Activated CD8-positive, alpha-beta T cell treated with anti-CD3 and anti-CD28 coated beads for 36 hours (primary cell): Measurements from ENCODE around the gene TMEM218. TPM values are rescaled to one million over a fixed set of nuclear protein-coding genes. Genes with fewer than 3 reads are reported as not detected.
A peak's percentile ranks its signal among the peaks of the same experiment; 100 is the strongest.

ENCODE experiments used
- ATAC-seq: fragments of 200-7000 bp; cut with Tn5 transposase; one replicate; pipeline ENCODE4 v1.10.0; 2021; ENCODE audit warnings: mild to moderate bottlenecking, moderate library complexity
- CTCF ChIA-PET: fragments of 350-600 bp; sonication (Branson Sonifier 250); formaldehyde crosslinking; loops from one replicate; lab custom pipeline; 2021; ENCODE audit warnings: antibody characterized with exemption; lab: Charles Lee
- POLR2A ChIA-PET: fragments of 350-600 bp; sonication (Branson Sonifier 250); formaldehyde crosslinking; loops from one replicate; lab custom pipeline; 2021; ENCODE audit warnings: antibody characterized with exemption; lab: Charles Lee
- DNase-seq: peaks from one replicate; pipeline ENCODE4 v3.0.0-alpha.2; 2020
- H3K27ac Mint-ChIP-seq: one replicate; pipeline ENCODE4 v1.8.0; 2021; ENCODE audit warnings: mild to moderate bottlenecking, mixed read lengths
- H3K27me3 Mint-ChIP-seq: one replicate; pipeline ENCODE4 v1.8.0; 2021; ENCODE audit warnings: mixed read lengths
- H3K36me3 Mint-ChIP-seq: one replicate; pipeline ENCODE4 v1.8.0; 2021; ENCODE audit warnings: low read depth, mixed read lengths
- H3K4me1 Mint-ChIP-seq: one replicate; pipeline ENCODE4 v1.8.0; 2021; ENCODE audit warnings: low read depth, mixed read lengths
- H3K4me3 Mint-ChIP-seq: one replicate; pipeline ENCODE4 v1.8.0; 2021; ENCODE audit warnings: mild to moderate bottlenecking, moderate library complexity, mixed read lengths
- H3K9me3 Mint-ChIP-seq: one replicate; pipeline ENCODE4 v1.8.0; 2021; ENCODE audit warnings: mixed read lengths
- intact Hi-C: fragments of 100-400 bp; cut with micrococcal nuclease; formaldehyde crosslinking; loops from one replicate; pipeline ENCODE4 v1.10.0; 2022
- total RNA-seq, 2 experiments: library from RNA; stranded (reverse); gene quantifications; one replicate each; pipeline ENCODE4 v1.2.3, GENCODE V29; 2021
- TF ChIP-seq, protein P1 (sequence below): fragments of 200-600 bp; IDR thresholded peaks from one replicate; pipeline ENCODE4 v1.8.0; 2022; ENCODE audit warnings: antibody characterized with exemption, mild to moderate bottlenecking

TMEM218 gene
- total RNA-seq, 2 experiments from 2014 or later: 12.7 to 13.3 TPM

DNA sequence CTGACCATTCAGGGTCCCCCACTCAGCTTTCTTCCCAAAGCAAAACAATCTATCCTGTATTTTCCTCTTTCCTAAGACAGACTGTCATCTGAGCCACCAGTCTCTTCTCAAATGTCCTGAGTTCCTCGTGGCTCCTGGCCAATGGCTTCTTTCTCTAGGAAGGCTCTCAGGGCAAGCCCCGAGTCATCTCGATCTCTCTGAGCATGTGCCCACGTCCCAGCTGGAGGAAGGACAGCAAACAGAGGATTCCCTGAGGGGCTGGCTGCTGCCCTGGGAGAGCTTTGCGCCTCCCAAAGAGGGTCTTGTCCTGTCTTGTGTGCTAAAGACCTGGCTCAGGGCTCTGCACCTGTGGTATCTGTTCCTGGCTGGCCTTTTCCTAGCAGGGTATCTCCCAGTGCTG lies 40.0 kb downstream of the TMEM218 start:
- TF ChIP-seq, protein P1, sequence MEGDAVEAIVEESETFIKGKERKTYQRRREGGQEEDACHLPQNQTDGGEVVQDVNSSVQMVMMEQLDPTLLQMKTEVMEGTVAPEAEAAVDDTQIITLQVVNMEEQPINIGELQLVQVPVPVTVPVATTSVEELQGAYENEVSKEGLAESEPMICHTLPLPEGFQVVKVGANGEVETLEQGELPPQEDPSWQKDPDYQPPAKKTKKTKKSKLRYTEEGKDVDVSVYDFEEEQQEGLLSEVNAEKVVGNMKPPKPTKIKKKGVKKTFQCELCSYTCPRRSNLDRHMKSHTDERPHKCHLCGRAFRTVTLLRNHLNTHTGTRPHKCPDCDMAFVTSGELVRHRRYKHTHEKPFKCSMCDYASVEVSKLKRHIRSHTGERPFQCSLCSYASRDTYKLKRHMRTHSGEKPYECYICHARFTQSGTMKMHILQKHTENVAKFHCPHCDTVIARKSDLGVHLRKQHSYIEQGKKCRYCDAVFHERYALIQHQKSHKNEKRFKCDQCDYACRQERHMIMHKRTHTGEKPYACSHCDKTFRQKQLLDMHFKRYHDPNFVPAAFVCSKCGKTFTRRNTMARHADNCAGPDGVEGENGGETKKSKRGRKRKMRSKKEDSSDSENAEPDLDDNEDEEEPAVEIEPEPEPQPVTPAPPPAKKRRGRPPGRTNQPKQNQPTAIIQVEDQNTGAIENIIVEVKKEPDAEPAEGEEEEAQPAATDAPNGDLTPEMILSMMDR: no peak
- CTCF ChIA-PET: interaction anchor here (0.8 to 1.2 kb wide), 2 partner anchors 19 to 53 kb away, joined by 3 read pairs; no protein-coding TSS in a partner anchor
- intact Hi-C loops: no loop called here
- no peak overlapping the region for H3K4me3 Mint-ChIP-seq
- no peak overlapping the region for H3K27ac Mint-ChIP-seq
- no peaks in the 10 kb centered on the region for H3K9me3 Mint-ChIP-seq
- no peak for ATAC-seq
- H3K27me3 Mint-ChIP-seq: peaks cover 6% of the 10 kb centered on the region
- no peaks in the 10 kb centered on the region for H3K36me3 Mint-ChIP-seq
- no peak for DNase-seq
- POLR2A ChIA-PET: no interaction called here
- peaks cover 17% of the 10 kb centered on the region for H3K4me1 Mint-ChIP-seq

DNA sequence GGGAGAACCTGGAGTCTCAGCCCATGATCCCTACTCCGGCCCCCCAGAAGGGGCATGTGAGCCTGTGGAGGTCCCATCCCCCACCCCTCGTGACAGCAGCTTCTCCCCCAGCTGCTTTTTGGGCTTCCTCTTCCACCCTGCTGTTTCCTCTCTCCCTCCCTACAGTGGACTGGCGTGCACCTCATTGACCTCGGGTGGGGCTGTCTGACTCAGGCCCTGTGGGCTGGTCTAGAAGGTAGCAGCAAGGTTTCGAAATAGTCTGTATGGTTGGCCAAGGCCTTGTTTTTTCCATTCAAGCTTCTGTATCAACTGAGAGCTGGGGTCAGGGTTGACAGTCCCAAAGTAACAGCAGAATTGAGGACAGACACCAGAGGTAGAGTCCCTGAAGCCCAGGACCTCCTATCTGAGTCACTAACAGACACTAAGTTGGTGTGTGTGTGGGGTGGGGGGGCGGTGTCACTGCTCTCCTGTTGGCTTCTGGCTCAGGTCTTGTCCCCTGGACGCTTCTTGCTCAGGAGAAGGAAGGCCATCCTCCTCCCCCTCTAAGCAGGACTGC lies 40.6 kb downstream of the TMEM218 start:
- ChIA-PET POLR2A (interaction anchor here (0.6 kb wide), 2 partner anchors 234 to 1710 kb away, joined by 3 read pairs; no protein-coding TSS in a partner anchor), CTCF (interaction anchor here (0.8 kb wide), 1 partner anchor 53 kb away, joined by 3 read pairs; no protein-coding TSS in a partner anchor)
- intact Hi-C loops: no loop called here
- DNase-seq (peak; percentile 60), ATAC-seq (peak; percentile 91)
- H3K36me3 Mint-ChIP-seq: no peaks in the 10 kb centered on the region
- TF ChIP-seq, protein P1: no peak
- H3K4me3 Mint-ChIP-seq: no peak overlapping the region
- no peaks in the 10 kb centered on the region for H3K9me3 Mint-ChIP-seq
- H3K27ac Mint-ChIP-seq: no peak overlapping the region
- H3K4me1 Mint-ChIP-seq: peaks cover 17% of the 10 kb centered on the region
- peaks cover 6% of the 10 kb centered on the region for H3K27me3 Mint-ChIP-seq

DNA sequence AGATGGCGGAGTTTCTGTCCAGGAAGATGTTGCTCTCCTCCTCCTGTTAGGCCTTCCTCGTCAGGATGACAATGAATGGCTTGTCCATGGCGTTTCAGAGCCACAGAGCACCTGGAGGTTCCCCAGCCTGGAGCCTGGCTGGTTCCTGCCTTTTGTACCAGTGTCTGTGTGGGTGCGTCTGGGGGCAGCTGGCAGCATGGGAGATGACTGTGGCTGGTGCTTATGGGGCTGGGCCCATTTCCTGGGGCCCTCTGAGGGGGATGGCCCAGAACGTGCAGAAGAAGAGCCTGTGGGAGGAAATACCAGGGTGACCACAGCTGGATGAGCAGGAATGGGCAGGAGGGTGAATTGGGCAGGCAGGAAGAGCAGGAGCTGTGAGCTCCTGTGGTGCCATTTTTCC lies 41.6 kb downstream of the TMEM218 start:
- TF ChIP-seq, protein P1: no peak
- DNase-seq (no peak), ATAC-seq (no peak)
- no peak overlapping the region for H3K27ac Mint-ChIP-seq
- H3K36me3 Mint-ChIP-seq: no peaks in the 10 kb centered on the region
- POLR2A ChIA-PET: interaction anchor here (0.6 kb wide), 1 partner anchor 1709 kb away, joined by 3 read pairs; no protein-coding TSS in a partner anchor
- H3K4me1 Mint-ChIP-seq: peaks cover 17% of the 10 kb centered on the region
- CTCF ChIA-PET: no interaction called here
- H3K27me3 Mint-ChIP-seq: peaks cover 14% of the 10 kb centered on the region
- H3K4me3 Mint-ChIP-seq: no peak overlapping the region
- intact Hi-C loops: no loop called here
- H3K9me3 Mint-ChIP-seq: no peaks in the 10 kb centered on the region

DNA sequence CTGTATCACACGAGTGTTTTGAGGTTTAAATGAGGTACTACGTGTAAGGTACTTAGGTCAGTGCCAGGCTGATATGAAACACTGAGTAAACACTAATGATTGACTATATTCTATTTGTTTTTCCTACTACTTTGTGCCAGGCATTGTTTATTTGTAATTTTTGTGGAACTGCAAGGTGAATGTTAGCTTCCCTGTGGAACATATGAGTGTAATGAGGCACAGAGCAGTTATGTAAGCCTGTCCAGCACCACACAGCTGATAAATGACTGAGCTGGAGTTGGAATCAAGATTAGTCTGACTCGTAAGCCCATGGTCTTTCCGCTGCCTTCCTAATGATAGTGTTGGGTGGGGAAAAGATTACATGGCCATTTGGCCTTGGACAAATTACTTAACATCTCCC lies 42.4 kb downstream of the TMEM218 start:
- Mint-ChIP-seq H3K36me3 (no peaks in the 10 kb centered on the region), H3K4me1 (peaks cover 17% of the 10 kb centered on the region), H3K27me3 (peaks cover 20% of the 10 kb centered on the region), H3K9me3 (no peaks in the 10 kb centered on the region), H3K27ac (no peak overlapping the region), H3K4me3 (no peak overlapping the region)
- no peak for DNase-seq
- intact Hi-C loops: no loop called here
- TF ChIP-seq, protein P1: no peak
- no peak for ATAC-seq
- POLR2A ChIA-PET: no interaction called here
- CTCF ChIA-PET: no interaction called here

DNA sequence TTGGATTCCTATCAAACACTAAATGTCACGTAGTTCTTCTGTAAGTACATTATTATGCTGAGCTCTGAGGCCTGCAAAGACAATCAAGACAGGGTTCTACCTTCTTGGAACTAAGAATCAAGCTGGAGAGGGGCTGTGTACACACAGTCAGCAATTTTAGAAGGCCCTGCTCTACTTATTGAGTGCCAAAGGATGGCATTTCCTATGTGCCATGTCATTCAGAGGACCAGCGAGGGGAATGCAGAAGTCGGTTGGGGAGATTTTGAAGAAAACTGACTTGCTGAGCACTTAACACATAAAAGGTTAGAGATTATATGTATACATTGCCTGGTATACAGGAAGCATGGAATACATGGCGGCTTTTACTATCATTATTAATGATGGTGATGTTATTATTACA lies 43.1 kb downstream of the TMEM218 start:
- CTCF ChIA-PET: no interaction called here
- Mint-ChIP-seq H3K36me3 (no peaks in the 10 kb centered on the region), H3K4me1 (peaks cover 17% of the 10 kb centered on the region), H3K4me3 (no peak overlapping the region), H3K27me3 (peaks cover 25% of the 10 kb centered on the region), H3K27ac (no peak overlapping the region), H3K9me3 (no peaks in the 10 kb centered on the region)
- TF ChIP-seq, protein P1: no peak
- POLR2A ChIA-PET: no interaction called here
- intact Hi-C loops: no loop called here
- DNase-seq: no peak
- ATAC-seq: no peak
